G401.6 (cell line): ENCODE data around the gene KLF16.
"Not testable (repeated sequence)": the region's sequence is repeated elsewhere in the genome, so short reads cannot be mapped to it uniquely, and the experiment has no call there.

ENCODE experiments used
- FAIRE-seq: peaks from 2 replicates; lab custom pipeline; 2012; peaks lifted over from hg19 to GRCh38; lab: Jason Lieb, UNC

Gene KLF16

GRCh38 chr19:1863328-1863637, at the start of gene KLF16:
Gene KLF16 (minus strand): TSS chr19:1863579. CDS start chr19:1863497, 82 bp downstream.
- no peak for FAIRE-seq

- FAIRE-seq: no peak
These were observed 49.6 kb upstream of the KLF16 start for GRCh38 chr19:1912760-1913505.

- no peak for FAIRE-seq
These were observed 48.6 kb upstream of the KLF16 start for GRCh38 chr19:1911995-1912394.

- FAIRE-seq: no peak
These were observed 47.7 kb upstream of the KLF16 start for GRCh38 chr19:1911098-1911497.

- FAIRE-seq: no peak
These were observed 46.8 kb upstream of the KLF16 start for GRCh38 chr19:1910177-1910576.

- no peak for FAIRE-seq
These were observed 46.3 kb upstream of the KLF16 start for GRCh38 chr19:1909761-1910080.

- FAIRE-seq: no peak
These were observed 44.9 kb upstream of the KLF16 start for GRCh38 chr19:1908364-1908678.

GRCh38 chr19:1907563-1908363, 44.4 kb upstream of the KLF16 start:
- FAIRE-seq: no peak

- no peak for FAIRE-seq
These were observed 43.7 kb upstream of the KLF16 start for GRCh38 chr19:1906985-1907562.

GRCh38 chr19:1905863-1906375, 42.5 kb upstream of the KLF16 start:
- no peak for FAIRE-seq

GRCh38 chr19:1905110-1905862, 41.9 kb upstream of the KLF16 start, which contains the start of the genes ADAT3 and SCAMP4:
Gene ADAT3 (plus strand): TSS chr19:1905399. CDS start chr19:1912048, 6,649 bp downstream.
Gene SCAMP4 (plus strand): TSS chr19:1905399. CDS start chr19:1915020, 9,621 bp downstream.
- peak; percentile 96 for FAIRE-seq

GRCh38 chr19:1904860-1905109, 41.4 kb upstream of the KLF16 start:
- no peak for FAIRE-seq

GRCh38 chr19:1902923-1903322, 39.5 kb upstream of the KLF16 start:
- no peak for FAIRE-seq

GRCh38 chr19:1901940-1902404, 38.6 kb upstream of the KLF16 start:
- no peak for FAIRE-seq

GRCh38 chr19:1896508-1896907, 33.1 kb upstream of the KLF16 start:
- FAIRE-seq: no peak

GRCh38 chr19:1893791-1894190, 30.4 kb upstream of the KLF16 start:
- FAIRE-seq: no peak

GRCh38 chr19:1889907-1890306, 26.5 kb upstream of the KLF16 start:
- no peak for FAIRE-seq

GRCh38 chr19:1888385-1888784, 25.0 kb upstream of the KLF16 start:
- no peak for FAIRE-seq

- FAIRE-seq: not testable (repeated sequence)
These were observed 23.0 kb upstream of the KLF16 start for GRCh38 chr19:1886360-1886759.

- peak; percentile 98 for FAIRE-seq
These were observed 22.2 kb upstream of the KLF16 start, which contains the start of gene ABHD17A for GRCh38 chr19:1885398-1886119. Gene ABHD17A (minus strand): TSS chr19:1885496. CDS start chr19:1881566, 3,930 bp downstream.

- FAIRE-seq: no peak
These were observed 21.4 kb upstream of the KLF16 start for GRCh38 chr19:1884719-1885334.
